SKM-1 (cell line): ENCODE data around the gene SYTL2.
"Not testable (repeated sequence)": the region's sequence is repeated elsewhere in the genome, so short reads cannot be mapped to it uniquely, and the experiment has no call there.

Experiments used
- DNase-seq: peaks from one replicate; lab custom pipeline; 2025; ENCODE audit not compliant: unreplicated experiment; lab: John Stamatoyannopoulos, UW

SYTL2 gene

GRCh38 chr11:85810871-85811611, at the start of gene SYTL2:
SYTL2 (minus strand) TSS chr11:85811141; CDS start chr11:85757725, 53,416 bp downstream.
- peak; percentile 40 for DNase-seq

GRCh38 chr11:85859541-85859940, 48.6 kb upstream of the SYTL2 start:
- not testable (repeated sequence) for DNase-seq

- no peak for DNase-seq
Observed at GRCh38 chr11:85857098-85857497, 46.2 kb upstream of the SYTL2 start.

- DNase-seq = no peak
Observed at GRCh38 chr11:85855341-85855656, 44.4 kb upstream of the SYTL2 start, which contains the start of gene CCDC83. CCDC83 (plus strand) TSS chr11:85855383; CDS start chr11:85865124, 9,741 bp downstream.

GRCh38 chr11:85854557-85855340, 43.8 kb upstream of the SYTL2 start:
- peak; percentile 87 for DNase-seq

- no peak for DNase-seq
Observed at GRCh38 chr11:85854212-85854556, 43.2 kb upstream of the SYTL2 start.

GRCh38 chr11:85853541-85853940, 42.6 kb upstream of the SYTL2 start:
- not testable (repeated sequence) for DNase-seq

- DNase-seq = not testable (repeated sequence)
Observed at GRCh38 chr11:85852754-85853153, 41.8 kb upstream of the SYTL2 start.

- no peak for DNase-seq
Observed at GRCh38 chr11:85848556-85848955, 37.6 kb upstream of the SYTL2 start.

- DNase-seq = no peak
Observed at GRCh38 chr11:85848006-85848405, 37.1 kb upstream of the SYTL2 start.

- DNase-seq = no peak
Observed at GRCh38 chr11:85847436-85847835, 36.5 kb upstream of the SYTL2 start.

- no peak for DNase-seq
Observed at GRCh38 chr11:85845124-85845631, 34.2 kb upstream of the SYTL2 start.

- no peak for DNase-seq
Observed at GRCh38 chr11:85844439-85845123, 33.6 kb upstream of the SYTL2 start.

GRCh38 chr11:85843929-85844328, 33.0 kb upstream of the SYTL2 start:
- DNase-seq = no peak

- not testable (repeated sequence) for DNase-seq
Observed at GRCh38 chr11:85840932-85841331, 30.0 kb upstream of the SYTL2 start.

GRCh38 chr11:85835729-85836128, 24.8 kb upstream of the SYTL2 start:
- no peak for DNase-seq

- no peak for DNase-seq
Observed at GRCh38 chr11:85835263-85835662, 24.3 kb upstream of the SYTL2 start.

- DNase-seq = no peak
Observed at GRCh38 chr11:85831050-85831449, 20.1 kb upstream of the SYTL2 start.

GRCh38 chr11:85829172-85829571, 18.2 kb upstream of the SYTL2 start:
- DNase-seq = no peak

GRCh38 chr11:85828640-85828978, 17.7 kb upstream of the SYTL2 start:
- no peak for DNase-seq

- no peak for DNase-seq
Observed at GRCh38 chr11:85827748-85828639, 17.1 kb upstream of the SYTL2 start.
